ENCODE data around the gene MFSD6L. TPM values are rescaled to one million over a fixed set of nuclear protein-coding genes. Genes with fewer than 3 reads are reported as not detected.

The MFSD6L gene
- total RNA-seq, 2 donors from 2014 or later = 0.12 TPM; not detected in 1

- H3K9me3 ChIP-seq = no peaks in the 10 kb centered on the region
- no peak for TF ChIP-seq CTCF (IDR thresholded peaks at IDR 0.05)
- no peaks in the 10 kb centered on the region for H3K4me1 ChIP-seq
- no peak overlapping the region for H3K27ac ChIP-seq
- H3K4me3 ChIP-seq = no peak overlapping the region
- DNase-seq (ENCODE audit: low spot score) = peak; percentile 28
- H3K36me3 ChIP-seq = no peaks in the 10 kb centered on the region
- no peaks in the 10 kb centered on the region for H3K27me3 ChIP-seq
These were observed 44.3 kb downstream of the MFSD6L start for GRCh38 chr17:8754890-8755289.

- H3K36me3 ChIP-seq = no peaks in the 10 kb centered on the region
- no peaks in the 10 kb centered on the region for H3K27me3 ChIP-seq
- H3K4me1 ChIP-seq = no peaks in the 10 kb centered on the region
- no peak overlapping the region for H3K27ac ChIP-seq
- no peak for DNase-seq (ENCODE audit: low spot score)
- H3K9me3 ChIP-seq = no peaks in the 10 kb centered on the region
- no peak overlapping the region for H3K4me3 ChIP-seq
- TF ChIP-seq CTCF (IDR thresholded peaks at IDR 0.05) = peak in 1 of 2 donors; percentile 33
These were observed 45.2 kb downstream of the MFSD6L start for GRCh38 chr17:8753976-8754440.

GRCh38 chr17:8753136-8753975, 45.8 kb downstream of the MFSD6L start:
- H3K36me3 ChIP-seq = no peaks in the 10 kb centered on the region
- H3K9me3 ChIP-seq = no peaks in the 10 kb centered on the region
- no peaks in the 10 kb centered on the region for H3K27me3 ChIP-seq
- TF ChIP-seq CTCF (IDR thresholded peaks at IDR 0.05) = no peak
- no peaks in the 10 kb centered on the region for H3K4me1 ChIP-seq
- no peak overlapping the region for H3K4me3 ChIP-seq
- DNase-seq (ENCODE audit: low spot score) = peak; percentile 32
- H3K27ac ChIP-seq = no peak overlapping the region

- TF ChIP-seq CTCF (IDR thresholded peaks at IDR 0.05) = no peak
These were observed 49.5 kb downstream of the MFSD6L start for GRCh38 chr17:8749616-8750015.

GRCh38 chr17:8747742-8748141, 51.4 kb downstream of the MFSD6L start:
- H3K27ac ChIP-seq = no peak overlapping the region
- H3K9me3 ChIP-seq = no peaks in the 10 kb centered on the region
- no peak for TF ChIP-seq CTCF (IDR thresholded peaks at IDR 0.05)
- no peak overlapping the region for H3K4me3 ChIP-seq
- peaks cover 0 to 14% of the 10 kb centered on the region in 2 donors for H3K4me1 ChIP-seq
- no peaks in the 10 kb centered on the region for H3K27me3 ChIP-seq
- DNase-seq (ENCODE audit: low spot score) = no peak
- H3K36me3 ChIP-seq = no peaks in the 10 kb centered on the region

More at GRCh38 chr17:8749616-8750015, 49.5 kb downstream of the MFSD6L start:
- DNase-seq (ENCODE audit: low spot score) = no peak
- Histone ChIP-seq H3K4me3 (no peak overlapping the region), H3K9me3 (no peaks in the 10 kb centered on the region), H3K27ac (no peak overlapping the region), H3K36me3 (no peaks in the 10 kb centered on the region), H3K4me1 (peaks cover 0 to 14% of the 10 kb centered on the region in 2 donors), H3K27me3 (no peaks in the 10 kb centered on the region)

Other genes starting within 250 kb of the MFSD6L start
- 10 to 100 TPM; 48.9 to 49.1 TPM for gene MYH10, start 168.6 kb downstream of the MFSD6L start, total RNA-seq
- gene CCDC42, start 54.5 kb downstream of the MFSD6L start, total RNA-seq = not detected
- gene SPDYE4, start 40.8 kb downstream of the MFSD6L start, total RNA-seq = not detected
- gene PIK3R6, start 68.3 kb upstream of the MFSD6L start, total RNA-seq = under 1 TPM in 1 of 2 donors, not detected in 1; 0.51 TPM
- 1 to 10 TPM; 5.0 to 7.5 TPM for gene PIK3R5, start 166.3 kb upstream of the MFSD6L start, total RNA-seq
- gene NTN1, start 222.1 kb upstream of the MFSD6L start, total RNA-seq = 100 to 1,000 TPM; 142 to 163 TPM

Measured in right atrium auricular region (tissue), 2 donors.